Endothelial cell of umbilical vein (primary cell): ENCODE measurements around the gene DUSP10. TPM values are rescaled to one million over a fixed set of nuclear protein-coding genes. Genes with fewer than 3 reads are reported as not detected.

ENCODE experiments used
- BruUV-seq: library from RNA; stranded (reverse); fragments of 400-500 nt; replicated peaks from 2 replicates; lab custom pipeline; 2021; lab: Mats Ljungman, UMichigan
- CTCF ChIA-PET: fragments of 300-600, 350-600 bp; sonication (Branson Sonifier 250); formaldehyde crosslinking; loops from one replicate; lab custom pipeline; 2021; ENCODE audit warnings: antibody characterized with exemption, inconsistent platforms; lab: Charles Lee
- POLR2A ChIA-PET: fragments of 300-600, 350-600 bp; sonication (Branson Sonifier 250); formaldehyde crosslinking; loops from one replicate; lab custom pipeline; 2021; ENCODE audit warnings: antibody characterized with exemption, inconsistent platforms; lab: Charles Lee
- DNase-seq: peaks from one replicate; pipeline ENCODE4 v3.0.0-alpha.2; 2011; ENCODE audit warnings: low read depth, low spot score
- FAIRE-seq: peaks from 2 replicates; lab custom pipeline; 2011; peaks lifted over from hg19 to GRCh38; lab: Jason Lieb, UNC
- H2AFZ ChIP-seq: 2 replicates; pipeline ENCODE4 v1.6.0; 2012; ENCODE audit warnings: low read depth, low read length, control low read depth, inconsistent platforms
- H3K27ac ChIP-seq: 2 replicates; pipeline ENCODE4 v1.5.1; 2011; ENCODE audit warnings: low read depth, mild to moderate bottlenecking, control low read depth, low read length, moderate library complexity; ENCODE audit not compliant: insufficient read depth
- H3K27me3 ChIP-seq, 2 experiments: 2 replicates each; pipeline versions ENCODE4 v1.6.0 to v1.6.1; 2011; ENCODE audit warnings: low read length in 2 of 2, mixed read lengths in 1 of 2; ENCODE audit not compliant: control insufficient read depth in 2 of 2, insufficient read depth in 2 of 2
- H3K36me3 ChIP-seq, 2 experiments: 2 replicates in 1 of 2; 3 replicates in 1 of 2; pipeline ENCODE4 v1.5.1; 2011; ENCODE audit warnings: low read length in 2 of 2, mild to moderate bottlenecking in 1 of 2, moderate library complexity in 1 of 2; ENCODE audit not compliant: control insufficient read depth in 2 of 2, insufficient read depth in 2 of 2; ENCODE audit errors: extremely low read depth in 1 of 2
- H3K4me1 ChIP-seq: 3 replicates; pipeline ENCODE4 v1.5.1; 2011; ENCODE audit warnings: mild to moderate bottlenecking, low read length; ENCODE audit not compliant: control insufficient read depth, insufficient read depth; ENCODE audit errors: extremely low read depth
- H3K4me2 ChIP-seq: 2 replicates; pipeline ENCODE4 v1.6.1; 2011; ENCODE audit warnings: low read length, control low read depth, mixed read lengths; ENCODE audit not compliant: insufficient read depth
- H3K4me3 ChIP-seq, 3 experiments: fragments of 200-600 bp in 1 of 3; sonication (generic), shearing (Covaris generic) in 1 of 3; replicated peaks in 1 of 3; 2 replicates each; pipeline ENCODE4 v1.5.1; 2011 to 2016; ENCODE audit warnings: control low read depth in 3 of 3, low read length in 3 of 3, mild to moderate bottlenecking in 2 of 3, inconsistent platforms in 1 of 3, low read depth in 1 of 3, moderate library complexity in 1 of 3; ENCODE audit not compliant: insufficient read depth in 1 of 3
- H3K79me2 ChIP-seq: 2 replicates; pipeline ENCODE4 v1.6.0; 2012; ENCODE audit warnings: low read length, inconsistent platforms; ENCODE audit not compliant: control insufficient read depth, insufficient read depth
- H3K9ac ChIP-seq: replicated peaks from 2 replicates; pipeline ENCODE3; 2011; ENCODE audit warnings: low read length, control low read depth; ENCODE audit not compliant: insufficient read depth; ENCODE audit errors: extremely low read depth
- H3K9me1 ChIP-seq: replicated peaks from 3 replicates; pipeline ENCODE4 v1.6.0; 2011; ENCODE audit warnings: mild to moderate bottlenecking, low read length; ENCODE audit not compliant: control insufficient read depth, insufficient read depth; ENCODE audit errors: extremely low read depth
- H3K9me3 ChIP-seq: replicated peaks from 2 replicates; pipeline ENCODE4 v1.5.1; 2012; ENCODE audit warnings: low read length, inconsistent platforms; ENCODE audit not compliant: control insufficient read depth, insufficient read depth
- H4K20me1 ChIP-seq: replicated peaks from 2 replicates; pipeline ENCODE3; 2011; ENCODE audit warnings: mild to moderate bottlenecking, low read length; ENCODE audit not compliant: control insufficient read depth, insufficient read depth; ENCODE audit errors: extremely low read depth
- CTCF ChIP-seq, 2 donors: IDR thresholded peaks; 1 replicate in 1 of 2; 2 replicates in 1 of 2; pipeline ENCODE4 v1.5.1; 2011; ENCODE audit warnings: low read length in 2 of 2, mild to moderate bottlenecking in 2 of 2, moderate library complexity in 2 of 2, control low read depth in 1 of 2, inconsistent platforms in 1 of 2, low read depth in 1 of 2; ENCODE audit not compliant: insufficient read depth in 1 of 2; ENCODE audit errors: extremely low read depth in 1 of 2
- EZH2 ChIP-seq: IDR thresholded peaks from 2 replicates; pipeline ENCODE4 v1.6.1; 2012; ENCODE audit warnings: borderline replicate concordance, low read depth, mild to moderate bottlenecking, moderate library complexity, low read length, inconsistent platforms; ENCODE audit not compliant: severe bottlenecking
- FOS ChIP-seq: IDR thresholded peaks from 2 replicates; pipeline ENCODE4 v1.6.1; 2011; ENCODE audit warnings: mild to moderate bottlenecking, low read length, moderate library complexity, borderline replicate concordance; ENCODE audit not compliant: insufficient read depth
- GATA2 ChIP-seq: IDR thresholded peaks from 2 replicates; pipeline ENCODE4 v1.7.0; 2011; ENCODE audit warnings: low read depth, mild to moderate bottlenecking, moderate library complexity, mixed read lengths, low read length; ENCODE audit not compliant: insufficient read length, insufficient read depth
- JUN ChIP-seq: IDR thresholded peaks from 2 replicates; pipeline ENCODE4 v1.6.1; 2011; ENCODE audit warnings: borderline replicate concordance, low read depth; ENCODE audit not compliant: insufficient read length, insufficient read depth
- MYC ChIP-seq: IDR thresholded peaks from one replicate; pipeline ENCODE4 v1.6.1; 2011; ENCODE audit warnings: mild to moderate bottlenecking, low read depth, low read length
- POLR2A ChIP-seq: IDR thresholded peaks from 2 replicates; pipeline ENCODE4 v1.6.1; 2012; ENCODE audit warnings: low read depth, mild to moderate bottlenecking, control low read depth, low read length
- POLR2AphosphoS5 ChIP-seq: IDR thresholded peaks from 2 replicates; pipeline ENCODE4 v1.6.1; 2012; ENCODE audit warnings: low read depth, mild to moderate bottlenecking, control low read depth, low read length, moderate library complexity; ENCODE audit not compliant: insufficient read depth
- dilution Hi-C: fragments of 300-500 bp; cut with MboI; formaldehyde crosslinking; loops from one replicate; pipeline ENCODE4 v1.15.0; 2019; ENCODE audit warnings: low sequenced_read_pairs; ENCODE audit not compliant: extremely low pct_ligation_motif_present
- intact Hi-C: fragments of 100-400 bp; cut with micrococcal nuclease; formaldehyde crosslinking; loops from one replicate; pipeline ENCODE4 v1.10.0; 2022
- polyA plus RNA-seq, 4 experiments: library from polyadenylated mRNA; depleted of rRNA in 3 of 4; stranded (reverse) in 3 of 4; unstranded in 1 of 4; fragments of >200 nt; gene quantifications; 2 replicates each; pipeline versions ENCODE4 v1.2.1 to v1.2.3, GENCODE V29; 2011 to 2012; ENCODE audit warnings: missing spikeins in 1 of 4
- total RNA-seq: library from RNA; stranded (reverse); gene quantifications from 2 replicates; pipeline ENCODE4 v1.2.3, GENCODE V29; 2021
- TF ChIP-seq, protein P1 (sequence below): IDR thresholded peaks from 2 replicates; pipeline ENCODE4 v1.6.1; 2011; ENCODE audit not compliant: insufficient read depth, insufficient read length

The DUSP10 gene
- total and polyA plus RNA-seq, 2 donors (not counting 3 experiments of a cell fraction or from before 2014, with no cell fraction given): 1.6 to 1.9 TPM

GRCh38 chr1:221696718-221697461 lies 45.0 kb downstream of the DUSP10 start:
- CTCF ChIA-PET: no interaction called here
- no peaks in the 10 kb centered on the region for H4K20me1 ChIP-seq
- H3K36me3 ChIP-seq: no peaks in the 10 kb centered on the region
- no peak for FAIRE-seq
- H3K9me3 ChIP-seq: no peaks in the 10 kb centered on the region
- no TSS peak for BruUV-seq
- intact Hi-C loops (no loop called here), dilution Hi-C loops (no loop called here)
- H3K9ac ChIP-seq: no peak overlapping the region
- no peak overlapping the region for H3K4me2 ChIP-seq
- H3K4me3 ChIP-seq: no peak overlapping the region
- no peaks in the 10 kb centered on the region for H3K79me2 ChIP-seq
- H2AFZ ChIP-seq: no peak overlapping the region
- H3K27me3 ChIP-seq: no peaks in the 10 kb centered on the region
- no peak overlapping the region for H3K27ac ChIP-seq
- TF ChIP-seq, protein P1, sequence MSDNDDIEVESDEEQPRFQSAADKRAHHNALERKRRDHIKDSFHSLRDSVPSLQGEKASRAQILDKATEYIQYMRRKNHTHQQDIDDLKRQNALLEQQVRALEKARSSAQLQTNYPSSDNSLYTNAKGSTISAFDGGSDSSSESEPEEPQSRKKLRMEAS: no peak
- TF ChIP-seq FOS (no peak), POLR2A (no peak), EZH2 (no peak), MYC (no peak), CTCF (IDR thresholded peaks at IDR 0.05; ENCODE audit: extremely low read depth in 1 of 2, insufficient read depth in 1 of 2, low read depth in 1 of 2, low read length in 2 of 2) (no peak), JUN (no peak), GATA2 (no peak), POLR2AphosphoS5 (no peak)
- no peaks in the 10 kb centered on the region for H3K9me1 ChIP-seq
- no peak for DNase-seq
- H3K4me1 ChIP-seq: no peaks in the 10 kb centered on the region
- POLR2A ChIA-PET: no interaction called here
